HTERT RPE-1 (cell line): Measurements from ENCODE around the gene LAP3.
"Not testable (repeated sequence)": the region's sequence is repeated elsewhere in the genome, so short reads cannot be mapped to it uniquely, and the experiment has no call there.

ENCODE experiments used
- in situ Hi-C: fragments of 300-500 bp; cut with MboI; formaldehyde crosslinking; loops from 4 replicates; pipeline ENCODE4 v1.14.3; 2020; ENCODE audit warnings: low sequenced_read_pairs

LAP3 gene

DNA sequence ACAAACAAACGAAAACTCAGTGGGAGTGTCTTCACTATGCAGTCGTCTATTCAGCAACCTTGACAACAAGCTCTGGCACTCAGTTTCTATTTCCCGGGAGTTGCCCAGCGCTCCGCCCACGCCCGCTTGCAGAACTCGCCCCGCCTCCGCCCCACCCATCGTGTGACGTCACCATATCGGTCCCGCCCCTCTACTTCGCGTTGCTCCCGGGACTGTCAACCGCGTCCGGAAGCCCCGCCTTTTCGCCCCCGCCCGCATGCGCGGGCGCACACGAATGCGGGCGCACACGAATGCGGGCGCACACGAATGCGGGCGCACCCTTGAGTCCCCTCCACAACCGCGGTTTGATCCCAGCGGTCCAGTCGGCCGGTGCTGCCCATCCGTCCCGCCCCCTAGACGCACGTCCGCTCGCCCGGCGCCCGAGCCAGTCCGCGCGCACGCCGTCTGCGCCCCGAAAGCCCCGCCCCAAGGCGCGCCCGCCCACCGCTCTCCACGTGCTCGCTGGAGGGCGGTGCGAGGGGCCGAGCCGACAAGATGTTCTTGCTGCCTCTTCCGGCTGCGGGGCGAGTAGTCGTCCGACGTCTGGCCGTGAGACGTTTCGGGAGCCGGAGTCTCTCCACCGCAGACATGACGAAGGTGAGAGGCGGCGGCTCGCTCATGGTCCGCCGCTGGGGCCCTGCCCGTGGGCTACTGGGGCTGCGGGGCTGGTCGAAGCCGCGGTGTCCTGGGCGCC, at the start of gene LAP3:
Gene LAP3, plus strand, starts transcription at position 267 of the 733 bp plus-strand sequence. Its CDS starts 268 bp downstream, at position 535.
- in situ Hi-C loops: no loop called here

DNA sequence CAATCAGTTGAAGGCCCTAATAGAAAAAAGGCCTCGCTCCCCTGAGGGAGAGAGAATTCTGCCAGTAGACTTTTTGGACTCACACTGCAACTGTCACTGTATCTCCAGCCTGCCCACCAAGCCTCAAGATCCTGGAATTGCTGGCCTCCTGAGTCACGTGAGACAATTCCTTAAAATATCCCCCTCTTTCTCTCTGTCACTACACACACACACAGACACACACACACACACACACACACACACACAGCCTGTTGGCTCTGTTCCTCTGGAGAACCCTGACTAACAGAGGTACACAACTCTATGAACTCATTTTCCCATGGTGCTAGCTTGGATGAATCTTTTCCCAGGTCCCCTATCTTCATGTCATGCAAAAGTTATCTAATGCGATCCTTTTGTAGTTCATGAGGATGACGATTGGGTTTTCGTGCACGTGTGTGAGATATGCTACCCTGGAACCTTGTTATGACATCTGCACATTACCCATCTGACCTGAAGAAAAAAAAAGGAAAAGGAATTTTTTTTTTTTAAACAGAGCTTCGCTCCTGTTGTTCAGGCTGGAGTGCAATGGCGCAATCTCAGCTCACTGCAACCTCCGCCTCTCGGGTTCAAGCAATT, 48.3 kb upstream of the LAP3 start:
- in situ Hi-C loops: no loop called here

DNA sequence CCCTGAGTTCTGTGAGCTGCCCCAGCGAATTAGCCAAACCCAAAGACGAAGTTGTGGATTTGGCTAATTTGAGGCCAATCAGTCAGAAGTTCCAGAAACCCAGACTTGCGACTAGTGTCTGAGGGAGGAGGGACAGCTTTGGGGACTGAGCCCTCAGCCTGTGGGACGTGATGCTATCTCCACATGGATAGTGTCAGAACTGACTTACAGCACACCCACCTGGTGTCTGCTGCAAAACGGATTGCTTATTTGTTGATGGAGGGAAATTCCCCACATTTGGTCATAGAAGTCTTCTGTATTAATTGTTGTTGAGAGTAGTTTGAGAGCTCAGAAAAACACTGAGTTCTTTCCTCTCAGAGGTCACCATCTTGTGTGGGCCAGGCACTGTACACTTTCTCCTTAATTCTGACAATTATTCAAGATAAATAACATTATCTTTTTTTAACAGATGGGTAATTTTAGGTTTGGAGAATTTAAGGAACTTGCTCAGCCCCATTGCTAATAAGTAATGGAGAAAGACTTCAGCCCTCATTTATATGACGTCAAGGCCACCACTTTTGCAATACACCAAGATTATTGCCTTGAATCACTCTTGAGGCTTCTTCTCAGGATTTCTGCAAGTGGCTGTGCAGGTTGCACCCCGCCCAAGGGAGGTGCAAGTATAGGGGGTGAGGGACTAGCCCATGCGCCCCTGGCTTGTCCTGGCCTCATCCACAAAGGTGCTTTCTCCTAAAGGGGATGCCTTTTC, 45.3 kb upstream of the LAP3 start:
- in situ Hi-C loops: no loop called here

DNA sequence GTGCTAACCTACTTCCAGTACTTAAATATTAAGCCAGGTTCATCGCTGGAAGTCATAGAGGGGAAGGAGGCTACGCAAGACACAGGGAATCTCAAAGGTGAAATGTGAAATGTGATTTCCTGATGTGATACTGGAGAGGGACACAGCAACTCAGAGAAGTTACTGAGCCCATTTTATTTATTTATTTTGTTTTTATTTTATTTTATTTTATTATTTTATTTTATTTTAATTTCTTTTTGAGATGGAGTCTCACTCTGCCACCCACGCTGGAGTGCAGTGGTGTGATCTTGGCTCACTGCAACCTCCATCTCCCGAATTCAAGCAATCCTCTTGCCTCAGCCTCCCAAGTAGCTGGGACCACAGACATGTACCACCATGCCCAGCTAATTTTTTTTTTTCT, 42.3 kb upstream of the LAP3 start:
- in situ Hi-C loops: no loop called here

DNA sequence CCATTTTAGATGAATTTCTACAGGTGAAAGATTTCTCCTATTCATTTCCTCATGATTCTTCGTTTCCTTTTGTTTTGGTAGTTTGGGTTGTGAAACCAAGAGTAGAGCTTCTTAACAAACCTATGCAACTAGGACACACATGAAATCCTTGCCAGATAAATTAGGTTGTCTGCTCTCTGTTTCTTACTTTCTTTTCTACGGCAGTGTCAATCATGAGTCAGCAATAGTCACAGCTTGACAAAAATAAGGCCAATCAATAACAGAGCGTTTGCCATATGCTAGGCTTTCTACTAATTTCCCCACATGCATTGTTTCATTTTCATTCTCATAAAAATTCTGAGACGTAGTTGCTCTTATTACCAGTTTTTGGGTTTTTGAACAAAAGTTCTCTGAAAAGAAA, 41.8 kb upstream of the LAP3 start:
- in situ Hi-C loops: no loop called here

DNA sequence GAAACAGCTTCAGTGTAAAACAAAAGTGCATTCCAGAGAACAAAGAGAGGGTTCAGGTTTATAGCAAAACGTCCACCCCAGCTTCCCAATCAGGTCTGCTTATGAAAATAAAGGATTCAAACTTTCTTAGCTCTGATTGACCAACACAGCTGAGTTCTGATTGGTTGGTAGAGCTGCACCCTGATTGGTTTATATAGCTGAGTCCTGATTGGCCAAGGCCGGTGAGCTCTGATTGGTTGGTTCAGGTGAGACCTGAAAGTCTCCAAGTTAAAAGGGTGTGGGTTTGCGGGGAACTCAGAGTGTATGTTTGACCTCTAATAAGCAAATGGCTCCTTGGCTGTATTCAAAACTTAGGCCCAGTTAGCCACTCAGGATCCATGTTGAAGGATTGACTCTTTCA, 41.1 kb upstream of the LAP3 start:
- in situ Hi-C loops: no loop called here

DNA sequence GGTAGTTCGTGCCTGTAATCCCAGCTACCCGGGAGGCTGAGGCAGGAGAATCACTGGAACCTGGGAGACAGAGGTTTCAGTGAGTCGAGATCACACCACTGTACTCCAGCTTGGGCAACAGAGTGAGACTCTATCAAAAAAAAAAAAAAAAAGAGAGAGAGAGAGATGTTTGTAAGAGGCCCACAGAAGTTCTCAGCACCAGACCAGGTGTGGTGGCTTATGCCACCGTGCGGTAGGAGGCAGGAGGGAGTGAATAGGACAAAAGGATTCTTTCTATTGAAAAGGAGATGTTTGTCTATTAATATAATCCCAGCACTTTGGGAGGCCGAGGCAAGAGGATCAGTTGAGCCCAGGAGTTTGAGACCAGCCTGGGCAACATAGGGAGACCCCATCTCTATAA, 39.9 kb upstream of the LAP3 start:
- in situ Hi-C loops: not testable (repeated sequence)

DNA sequence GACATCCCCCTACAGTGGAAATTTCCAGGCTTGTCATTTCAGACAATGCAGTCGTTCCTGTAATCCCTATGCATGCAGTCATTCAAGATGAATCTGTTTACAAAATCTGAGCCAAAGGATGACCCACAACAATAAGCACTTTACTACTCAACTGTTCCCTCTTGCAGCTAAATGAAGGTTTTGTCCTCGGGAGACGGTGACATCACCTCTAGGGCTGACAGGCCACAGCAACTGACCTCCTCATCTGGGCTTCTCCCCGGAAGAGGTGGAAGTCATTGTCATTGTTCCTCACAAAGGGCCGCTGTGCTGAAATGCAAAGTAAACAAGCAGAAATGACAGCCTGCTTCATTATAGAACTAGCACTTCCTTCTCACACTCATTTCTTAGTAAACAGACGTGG, 32.8 kb upstream of the LAP3 start:
- in situ Hi-C loops: no loop called here

DNA sequence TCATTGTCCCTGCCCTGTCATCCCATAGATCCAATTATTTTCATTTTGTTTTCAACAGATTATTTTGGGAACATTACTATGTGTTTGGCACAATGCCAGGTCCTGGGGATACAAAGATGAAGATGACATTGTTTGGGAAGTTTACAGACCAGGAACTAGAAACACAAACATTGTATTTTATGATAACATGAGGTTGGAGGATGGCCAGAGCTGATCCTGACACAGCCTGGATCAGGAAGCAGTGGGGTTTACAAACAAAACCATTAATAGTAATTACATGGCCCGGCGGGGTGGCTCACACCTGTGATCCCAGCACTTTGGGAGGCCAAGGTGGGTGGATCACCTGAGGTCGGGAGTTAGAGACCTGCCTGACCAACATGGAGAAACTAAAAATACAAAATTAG, 32.2 kb upstream of the LAP3 start:
- in situ Hi-C loops: no loop called here

DNA sequence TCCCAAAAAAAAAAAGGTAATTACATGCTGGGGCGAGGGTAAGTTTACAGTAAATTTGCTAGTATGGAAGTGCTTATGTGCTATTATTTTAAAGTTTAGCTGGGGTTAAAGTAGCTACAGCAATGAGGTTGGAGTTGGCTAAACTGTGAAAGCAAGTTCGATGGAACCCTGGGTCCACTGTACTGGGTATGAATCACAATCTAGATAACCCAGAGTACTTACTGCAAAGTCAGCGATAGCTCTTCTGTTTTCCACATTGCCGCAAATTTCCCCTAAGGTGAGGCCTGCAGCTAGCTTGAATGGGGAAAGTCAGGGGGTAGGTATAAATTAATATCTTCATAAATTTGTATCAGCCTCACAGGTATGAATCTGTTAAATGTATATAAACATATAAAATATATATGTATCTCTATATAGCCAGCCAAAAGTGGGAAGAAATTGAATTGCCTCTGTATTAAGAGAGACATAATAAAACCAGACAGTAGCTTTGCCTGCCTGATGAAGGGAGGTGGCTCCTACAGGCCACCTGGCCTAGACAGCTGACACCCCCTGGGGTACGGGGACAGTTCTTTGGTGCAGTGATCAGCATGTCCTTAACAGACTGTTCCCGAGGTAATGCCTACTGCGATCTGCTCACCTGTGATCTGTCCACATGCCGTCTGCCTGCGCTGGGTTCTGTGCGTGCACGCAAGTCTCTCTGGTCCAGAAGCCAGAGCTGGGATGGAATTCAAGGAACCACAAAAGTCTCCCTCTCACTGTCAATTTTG, 31.4 kb upstream of the LAP3 start:
- in situ Hi-C loops: no loop called here

DNA sequence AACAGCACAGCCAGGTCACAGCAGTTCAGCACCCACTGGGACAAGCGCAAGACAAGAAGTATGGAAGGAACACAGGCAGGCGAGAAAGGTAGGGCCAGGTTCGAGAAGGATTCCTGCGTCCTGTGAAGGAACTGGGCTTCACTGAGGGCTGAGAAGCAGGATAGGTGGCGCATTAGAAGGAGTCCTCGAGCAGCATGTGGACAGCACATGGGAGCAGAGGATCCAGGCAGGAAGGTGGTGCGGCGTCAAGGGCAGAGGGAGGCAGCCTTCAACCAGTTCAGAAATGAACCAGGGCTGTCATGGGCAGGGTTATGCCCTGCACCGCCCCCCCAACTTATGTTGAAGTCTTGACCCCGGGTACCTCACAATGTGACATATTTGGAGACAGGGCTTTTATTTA, 30.8 kb upstream of the LAP3 start:
- in situ Hi-C loops: no loop called here

DNA sequence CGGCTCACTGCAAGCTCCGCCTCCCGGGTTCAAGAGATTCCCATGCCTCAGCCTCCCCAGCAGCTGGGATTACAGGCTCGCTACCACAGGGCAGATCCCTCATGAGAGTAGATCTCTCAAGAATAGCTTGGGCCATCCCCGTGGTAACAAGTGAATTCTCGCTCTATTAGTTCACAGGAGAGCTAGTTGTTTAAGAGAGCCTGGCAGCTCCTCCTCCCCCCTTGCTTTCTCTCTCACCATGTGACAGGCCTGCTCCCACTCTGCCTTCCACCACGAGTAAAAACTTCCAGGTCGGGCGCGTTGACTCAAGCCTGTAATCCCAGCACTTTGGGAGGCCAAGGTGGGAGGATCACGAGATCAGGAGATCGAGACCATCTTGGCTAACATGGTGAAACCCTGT, 30.3 kb upstream of the LAP3 start:
- in situ Hi-C loops: no loop called here

DNA sequence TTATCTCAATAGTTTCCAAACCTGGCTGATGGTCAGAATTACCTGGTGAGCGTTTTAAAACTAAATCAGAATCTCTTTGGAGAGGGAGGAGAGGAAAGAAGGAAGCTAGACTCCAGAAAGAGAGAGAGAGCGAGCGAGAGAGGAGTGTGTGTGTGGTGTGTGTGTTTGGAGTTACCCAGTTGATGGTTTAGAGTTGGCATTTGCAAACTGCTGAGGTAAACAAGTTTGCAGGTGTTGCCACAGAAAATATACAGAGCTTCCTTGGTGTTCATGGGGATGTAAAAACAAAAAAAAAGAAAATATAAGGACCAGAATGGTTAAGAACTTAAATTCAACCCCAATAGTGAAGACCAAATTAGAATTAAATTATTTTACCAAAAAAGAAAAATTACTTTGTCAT, 26.4 kb upstream of the LAP3 start:
- in situ Hi-C loops: no loop called here

DNA sequence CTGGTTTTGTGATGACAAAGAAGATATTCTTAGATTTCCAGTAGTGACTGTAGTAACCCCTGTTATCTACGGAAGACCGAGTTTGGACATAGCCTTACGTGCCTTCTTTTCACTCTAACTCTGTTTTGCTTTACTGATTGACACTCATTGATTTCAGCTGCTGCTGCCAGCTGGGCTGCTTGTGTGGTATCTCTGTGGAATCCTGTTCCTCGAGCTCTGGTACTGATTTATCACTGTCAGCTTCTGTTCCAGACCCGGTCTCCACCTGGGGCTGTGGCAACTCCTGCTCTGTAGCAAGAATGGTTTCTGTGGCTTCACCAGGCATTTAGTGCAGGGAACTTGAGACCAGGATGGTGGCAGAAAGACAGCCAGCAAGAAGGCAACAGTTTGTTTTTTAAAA, 24.6 kb upstream of the LAP3 start:
- in situ Hi-C loops: no loop called here

DNA sequence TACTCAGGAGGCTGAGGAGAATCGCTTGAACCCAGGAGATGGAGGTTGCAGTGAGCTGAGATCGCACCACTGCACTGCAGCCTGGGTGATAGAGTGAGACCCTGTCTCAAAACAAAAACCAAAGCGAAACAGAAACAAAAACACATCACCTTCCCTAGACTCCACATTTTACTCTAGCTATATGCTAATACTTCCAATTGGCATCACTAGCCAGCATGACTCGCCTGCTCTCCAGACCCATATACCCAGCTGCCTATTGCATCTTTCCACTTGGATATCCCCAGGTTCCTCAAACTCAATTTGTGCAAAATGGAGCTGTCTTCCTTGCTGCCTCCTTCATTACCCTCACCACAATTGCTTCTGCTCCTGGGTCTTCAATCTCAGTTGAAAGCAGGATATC, 22.4 kb upstream of the LAP3 start:
- in situ Hi-C loops: no loop called here

DNA sequence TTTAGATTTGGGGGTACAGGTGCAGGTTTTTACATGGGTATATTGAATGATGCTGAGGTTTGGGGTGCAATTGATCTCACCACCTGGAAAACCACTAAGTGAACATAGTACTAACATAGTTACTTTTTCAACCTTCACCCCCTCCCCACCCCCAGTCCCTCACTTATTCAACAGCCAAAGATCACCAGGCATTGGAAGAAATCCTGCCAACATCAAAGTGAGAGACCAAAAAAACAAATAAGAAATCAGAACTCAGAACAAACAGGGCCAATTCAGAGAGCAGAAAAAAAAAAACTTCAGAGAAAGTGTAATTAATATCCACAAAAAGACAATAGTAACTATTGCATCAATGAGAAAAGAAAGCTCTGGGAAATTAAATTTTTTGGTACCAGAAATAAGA, 20.5 kb upstream of the LAP3 start:
- in situ Hi-C loops: no loop called here

DNA sequence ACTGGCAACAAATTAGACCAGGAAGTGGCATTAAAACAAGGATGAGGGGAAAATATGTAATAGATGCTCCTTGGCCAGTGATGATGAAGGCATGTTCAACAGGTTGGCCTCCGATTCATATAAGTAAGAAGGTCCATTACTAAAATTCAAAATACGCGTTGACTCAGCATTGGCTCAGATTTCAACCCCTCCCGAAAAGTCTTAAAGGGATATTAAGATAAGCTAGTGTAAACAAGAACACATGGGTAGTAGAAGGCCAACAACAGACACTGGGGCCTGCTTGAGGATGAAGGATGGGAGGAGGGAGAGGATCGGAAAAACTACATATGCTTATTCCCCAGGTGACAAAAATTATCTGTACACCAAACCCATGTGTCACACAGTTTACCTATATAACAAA, 19.1 kb upstream of the LAP3 start:
- in situ Hi-C loops: no loop called here

DNA sequence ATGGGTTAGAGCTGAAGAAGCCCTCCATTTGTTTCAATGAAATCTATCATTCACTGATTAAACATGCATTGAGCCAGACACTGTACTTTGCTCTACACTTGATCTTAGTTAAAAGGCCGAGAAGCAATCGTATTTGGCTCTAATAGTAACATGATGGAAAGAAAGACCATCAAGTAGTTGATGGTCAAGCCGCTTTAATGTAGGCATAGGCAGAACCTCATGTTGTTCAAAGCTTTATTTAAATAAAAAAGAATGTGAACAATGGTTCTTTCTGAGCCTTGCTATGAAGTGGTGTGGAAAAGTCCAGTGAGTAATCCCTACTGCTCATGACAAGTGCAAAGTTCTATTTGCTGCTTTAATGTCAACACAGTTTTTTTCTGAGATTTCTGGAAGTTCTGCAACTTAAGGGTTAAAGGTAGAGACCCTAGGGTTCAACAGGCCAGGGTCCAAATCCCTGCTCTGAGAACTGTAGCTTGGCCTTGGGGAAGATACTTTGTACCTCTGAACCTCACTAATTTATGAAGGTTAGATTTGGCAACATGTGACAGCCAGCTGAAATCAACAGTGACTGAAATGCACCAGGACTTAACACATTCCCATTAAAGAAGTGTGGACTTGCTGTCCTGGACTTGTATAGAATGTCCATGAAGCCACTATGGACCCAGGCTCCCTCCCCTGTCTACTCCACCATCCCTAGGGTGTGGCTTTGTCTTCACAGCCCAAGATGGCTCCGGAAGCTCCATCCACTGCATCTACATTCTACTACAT, 17.9 kb upstream of the LAP3 start:
- in situ Hi-C loops: no loop called here

DNA sequence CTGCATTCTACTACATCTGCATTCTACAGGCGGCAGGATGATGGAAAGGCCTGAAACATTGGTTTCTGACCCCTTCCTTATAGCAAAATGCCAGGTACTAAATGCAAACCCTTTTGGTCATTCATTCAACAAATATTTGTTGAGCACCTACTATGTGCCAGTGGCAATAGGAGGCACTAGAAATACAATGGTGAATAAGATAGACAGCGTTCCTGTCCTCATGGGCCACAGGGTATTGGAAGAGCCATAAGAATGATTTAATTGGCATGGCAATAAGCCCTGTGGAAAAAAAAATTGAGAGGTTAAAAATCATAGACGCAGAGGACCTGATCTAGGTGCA, 17.3 kb upstream of the LAP3 start:
- in situ Hi-C loops: no loop called here

DNA sequence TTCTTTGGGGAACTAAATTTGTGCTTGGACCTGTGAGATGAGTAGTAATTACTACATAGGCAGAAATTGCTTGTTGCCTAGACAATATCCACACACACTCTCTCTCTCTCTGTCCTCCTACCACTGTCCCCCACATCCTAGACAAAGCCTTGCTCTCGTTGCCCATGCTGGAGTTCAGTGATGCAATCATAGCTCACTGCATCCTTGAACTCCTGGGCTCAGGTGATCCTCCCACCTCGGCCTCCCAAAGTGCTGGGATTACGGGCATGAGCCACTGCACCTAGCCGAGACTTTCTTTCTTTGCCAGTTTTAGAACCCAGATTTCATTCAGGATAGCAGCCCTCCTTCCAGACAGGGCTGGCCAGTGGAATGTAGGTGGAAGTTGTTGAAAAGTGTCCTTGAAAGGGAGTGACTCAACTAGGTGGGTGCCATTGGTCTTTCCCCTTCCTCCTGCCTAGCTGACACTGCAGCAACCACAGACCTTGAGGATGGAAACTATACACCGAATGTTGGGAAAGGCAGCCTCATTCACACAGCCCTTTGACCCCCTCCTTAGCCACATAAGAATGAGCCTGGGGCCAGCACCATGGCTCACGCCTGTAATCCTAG, 16.8 kb upstream of the LAP3 start:
- in situ Hi-C loops: no loop called here
